C4-2B (cell line): Measurements from ENCODE around the gene ARHGAP15.

Experiments
- H3K27ac ChIP-seq: fragments of 450-650 bp; 2 replicates; pipeline ENCODE4 v1.5.1; 2017
- ZFX ChIP-seq: fragments of 450-650 bp; IDR thresholded peaks from 2 replicates; pipeline ENCODE4 v1.6.1; 2017
- TF ChIP-seq, protein P1 (sequence below): fragments of 450-650 bp; conservative IDR thresholded peaks from 2 replicates; pipeline ENCODE4 v1.5.1; 2017; ENCODE audit warnings: mild to moderate bottlenecking

The ARHGAP15 gene

DNA sequence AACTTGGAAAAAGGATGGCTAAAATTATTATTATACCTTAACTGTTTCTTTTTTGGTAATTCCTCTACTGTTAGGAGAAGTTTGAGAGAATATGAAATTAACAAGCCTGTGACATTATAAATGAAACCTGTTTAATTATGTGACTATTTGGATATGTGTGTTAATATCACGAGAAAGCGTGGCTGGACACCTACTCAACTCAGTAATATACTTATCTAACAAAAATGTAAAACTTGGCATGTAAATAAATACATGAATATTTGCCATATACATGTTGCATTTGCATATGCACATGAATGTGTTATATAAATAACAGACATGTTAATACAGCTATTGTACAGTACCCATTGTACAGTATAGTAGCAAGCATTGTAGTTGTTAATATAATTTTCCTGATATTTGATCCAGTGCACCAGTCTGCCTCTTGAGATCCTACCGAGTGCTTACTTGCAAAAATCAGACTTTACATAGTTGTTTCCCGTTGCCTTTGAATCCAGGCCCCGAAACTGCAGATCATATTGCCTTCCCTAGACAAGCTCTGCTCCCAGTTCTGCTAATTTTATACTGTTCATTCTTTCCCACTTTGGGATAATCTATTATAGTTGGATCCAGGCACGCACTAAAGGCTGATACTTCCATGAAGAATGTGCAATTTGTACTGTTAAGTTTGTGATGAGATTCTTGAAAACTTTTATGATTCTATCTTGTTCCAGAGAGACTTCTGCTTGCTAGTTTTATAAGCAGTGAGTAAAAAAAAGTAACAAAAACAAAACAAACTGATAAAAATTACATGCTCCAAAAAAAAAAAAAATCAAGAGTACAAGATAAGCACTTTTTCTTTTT is 395.6 kb downstream of the ARHGAP15 start:
- H3K27ac ChIP-seq: no peak overlapping the region
- TF ChIP-seq, protein P1, sequence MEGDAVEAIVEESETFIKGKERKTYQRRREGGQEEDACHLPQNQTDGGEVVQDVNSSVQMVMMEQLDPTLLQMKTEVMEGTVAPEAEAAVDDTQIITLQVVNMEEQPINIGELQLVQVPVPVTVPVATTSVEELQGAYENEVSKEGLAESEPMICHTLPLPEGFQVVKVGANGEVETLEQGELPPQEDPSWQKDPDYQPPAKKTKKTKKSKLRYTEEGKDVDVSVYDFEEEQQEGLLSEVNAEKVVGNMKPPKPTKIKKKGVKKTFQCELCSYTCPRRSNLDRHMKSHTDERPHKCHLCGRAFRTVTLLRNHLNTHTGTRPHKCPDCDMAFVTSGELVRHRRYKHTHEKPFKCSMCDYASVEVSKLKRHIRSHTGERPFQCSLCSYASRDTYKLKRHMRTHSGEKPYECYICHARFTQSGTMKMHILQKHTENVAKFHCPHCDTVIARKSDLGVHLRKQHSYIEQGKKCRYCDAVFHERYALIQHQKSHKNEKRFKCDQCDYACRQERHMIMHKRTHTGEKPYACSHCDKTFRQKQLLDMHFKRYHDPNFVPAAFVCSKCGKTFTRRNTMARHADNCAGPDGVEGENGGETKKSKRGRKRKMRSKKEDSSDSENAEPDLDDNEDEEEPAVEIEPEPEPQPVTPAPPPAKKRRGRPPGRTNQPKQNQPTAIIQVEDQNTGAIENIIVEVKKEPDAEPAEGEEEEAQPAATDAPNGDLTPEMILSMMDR: no peak
- no peak for TF ChIP-seq ZFX

DNA sequence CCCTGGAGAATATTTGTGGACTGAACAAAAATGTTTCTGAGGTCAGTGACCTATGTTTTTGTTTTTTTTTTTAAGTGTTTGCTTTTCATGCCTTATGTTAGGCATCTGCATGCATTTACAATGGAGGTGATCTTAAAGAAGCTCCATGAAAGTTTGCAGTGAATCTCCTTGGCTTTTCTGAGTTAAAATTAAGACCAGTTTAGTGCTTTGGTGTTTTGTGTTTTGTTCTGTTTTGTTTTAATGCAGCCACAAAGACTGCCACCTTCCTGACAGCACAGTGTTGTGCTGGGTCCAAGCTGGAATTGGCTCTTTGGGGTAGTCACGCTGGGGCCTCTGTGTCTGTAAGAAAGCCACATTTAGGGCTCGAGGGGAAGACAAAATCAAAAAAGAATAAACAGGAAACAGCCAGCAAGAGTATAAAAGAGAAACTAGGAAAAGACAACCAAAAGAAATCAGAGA is 396.2 kb downstream of the ARHGAP15 start:
- TF ChIP-seq, protein P1: no peak
- TF ChIP-seq ZFX: no peak
- H3K27ac ChIP-seq: no peak overlapping the region

DNA sequence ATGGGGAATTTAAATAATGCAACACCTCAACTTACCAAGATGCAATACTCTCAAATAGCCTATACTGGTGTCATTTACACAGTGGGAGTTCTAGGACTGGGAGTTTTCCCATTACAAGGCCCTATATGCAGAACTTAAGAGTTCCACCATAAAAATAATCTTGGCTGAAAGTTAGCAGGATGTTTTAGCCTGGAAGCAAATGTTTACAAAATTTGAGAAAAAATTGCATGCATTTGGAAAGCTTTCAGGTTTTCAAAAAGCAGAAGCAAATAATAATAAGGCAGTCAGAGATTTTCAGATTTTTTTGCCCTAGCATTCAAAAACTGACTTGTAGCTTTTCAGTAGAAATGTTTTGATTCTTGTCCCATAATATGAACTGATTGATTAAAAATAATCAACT is 397.3 kb downstream of the ARHGAP15 start:
- TF ChIP-seq, protein P1: no peak
- TF ChIP-seq ZFX: no peak
- H3K27ac ChIP-seq: no peak overlapping the region

DNA sequence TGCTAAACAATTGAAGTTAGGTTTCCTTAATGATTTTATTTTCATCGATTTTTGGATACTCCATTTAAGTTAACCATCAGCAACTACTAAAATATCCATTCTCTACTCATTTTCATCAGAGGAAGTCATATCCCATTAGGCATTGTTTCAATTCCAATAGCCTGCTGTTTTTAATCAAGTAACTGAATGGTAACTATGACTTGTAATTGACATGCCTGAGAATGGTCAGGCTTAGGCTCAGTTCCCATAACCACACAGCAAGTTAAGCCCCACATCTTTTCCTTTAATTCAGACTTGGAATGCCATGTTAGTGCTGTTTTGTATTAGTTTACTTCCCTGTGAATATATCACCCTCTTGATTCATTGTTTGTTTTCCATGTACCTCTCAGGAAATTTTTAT is 398.8 kb downstream of the ARHGAP15 start:
- H3K27ac ChIP-seq: no peak overlapping the region
- no peak for TF ChIP-seq ZFX
- TF ChIP-seq, protein P1: no peak

DNA sequence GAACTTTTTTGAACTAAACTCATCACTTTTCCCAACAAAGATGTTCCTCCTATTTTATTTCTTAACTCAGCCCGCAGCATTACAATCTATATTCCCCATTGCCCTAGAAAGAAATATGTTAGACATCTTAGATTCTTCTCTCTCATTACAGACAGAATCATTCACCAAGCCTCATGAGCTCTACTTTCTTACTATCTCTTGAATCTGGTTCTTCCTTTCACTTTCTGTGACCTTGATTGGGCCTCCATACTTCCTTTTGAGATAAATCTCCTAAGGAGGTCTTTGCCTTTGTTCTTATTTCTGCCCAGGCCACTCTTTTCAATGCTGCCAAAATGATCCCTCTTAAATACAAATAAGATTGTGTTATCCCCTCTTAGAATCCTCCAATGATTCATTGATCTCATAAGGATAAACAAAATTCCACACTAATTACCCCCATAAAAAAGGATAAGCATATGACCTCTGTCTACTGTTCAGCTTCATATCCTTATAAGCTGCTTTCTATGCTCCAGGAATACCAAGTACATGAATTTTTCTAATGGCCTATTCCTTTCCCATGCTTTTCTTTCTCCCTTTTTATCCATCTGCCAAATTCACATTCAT is 400.0 kb downstream of the ARHGAP15 start:
- no peak overlapping the region for H3K27ac ChIP-seq
- TF ChIP-seq ZFX: no peak
- TF ChIP-seq, protein P1: no peak

DNA sequence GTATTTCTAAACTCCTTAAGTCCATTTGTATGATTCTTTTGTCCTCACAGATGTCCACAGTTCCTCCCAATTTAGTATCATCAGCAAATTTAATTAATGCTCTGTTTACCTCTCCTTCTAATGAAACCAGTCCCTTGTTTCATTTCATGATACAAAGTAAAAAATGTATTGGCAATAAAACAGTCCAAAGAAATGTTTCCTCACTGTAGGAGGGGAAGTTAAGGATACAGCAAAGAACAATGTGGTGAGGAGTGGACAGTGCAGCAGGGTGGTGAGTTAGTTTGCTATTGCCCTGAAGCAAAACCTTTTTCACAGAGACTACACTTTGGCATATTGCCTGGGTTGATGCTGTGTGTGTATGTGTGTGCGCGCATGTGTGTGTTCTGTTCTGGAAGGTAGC is 401.5 kb downstream of the ARHGAP15 start:
- TF ChIP-seq, protein P1: no peak
- no peak for TF ChIP-seq ZFX
- no peak overlapping the region for H3K27ac ChIP-seq

DNA sequence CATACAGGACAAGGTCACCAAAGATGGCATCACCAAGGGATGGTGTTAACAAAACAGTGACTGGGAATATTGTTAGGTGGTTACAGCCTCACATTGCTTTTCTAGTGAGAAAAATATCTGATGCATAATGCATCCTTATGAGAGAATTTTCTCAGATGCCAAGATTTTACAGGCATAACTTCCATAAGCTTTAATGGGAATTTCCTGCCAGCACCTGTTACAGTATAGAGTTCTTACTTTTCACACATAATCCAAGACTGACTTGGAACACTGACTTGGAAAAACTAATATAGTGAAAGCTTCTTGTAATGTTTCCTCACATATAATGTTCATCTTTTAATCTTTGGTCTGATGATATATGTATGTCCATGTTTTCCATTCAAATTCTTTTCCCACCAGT is 402.8 kb downstream of the ARHGAP15 start:
- H3K27ac ChIP-seq: no peak overlapping the region

More for the DNA sequence above, 402.8 kb downstream of the ARHGAP15 start:
- TF ChIP-seq, protein P1: no peak
- TF ChIP-seq ZFX: no peak
